Dendritic cell treated with granulocyte-macrophage colony-stimulating factor and Interleukin-4, amounts not matched to agents 40 ng/mL and 50 ng/mL, for 4 days (primary cell): Measurements from ENCODE around the gene LRRK1.
A peak's percentile ranks its signal among the peaks of the same experiment; 100 is the strongest.

Experiments
- H3K27ac Mint-ChIP-seq: one replicate; pipeline ENCODE4 v1.8.0; 2022; ENCODE audit warnings: mild to moderate bottlenecking, mixed read lengths
- H3K27me3 Mint-ChIP-seq: one replicate; pipeline ENCODE4 v1.8.0; 2022; ENCODE audit warnings: mild to moderate bottlenecking, mixed read lengths
- H3K36me3 Mint-ChIP-seq: one replicate; pipeline ENCODE4 v1.8.0; 2022; ENCODE audit warnings: low read depth, mixed read lengths
- H3K4me1 Mint-ChIP-seq: one replicate; pipeline ENCODE4 v1.8.0; 2022; ENCODE audit warnings: low read depth, mixed read lengths
- H3K4me3 Mint-ChIP-seq: one replicate; pipeline ENCODE4 v1.8.0; 2022; ENCODE audit warnings: mild to moderate bottlenecking, moderate library complexity, mixed read lengths
- H3K9me3 Mint-ChIP-seq: one replicate; pipeline ENCODE4 v1.8.0; 2022; ENCODE audit warnings: mixed read lengths
- intact Hi-C: fragments of 100-400 bp; cut with micrococcal nuclease; formaldehyde crosslinking; loops from one replicate; pipeline ENCODE4 v1.15.0; 2022

Gene LRRK1

DNA sequence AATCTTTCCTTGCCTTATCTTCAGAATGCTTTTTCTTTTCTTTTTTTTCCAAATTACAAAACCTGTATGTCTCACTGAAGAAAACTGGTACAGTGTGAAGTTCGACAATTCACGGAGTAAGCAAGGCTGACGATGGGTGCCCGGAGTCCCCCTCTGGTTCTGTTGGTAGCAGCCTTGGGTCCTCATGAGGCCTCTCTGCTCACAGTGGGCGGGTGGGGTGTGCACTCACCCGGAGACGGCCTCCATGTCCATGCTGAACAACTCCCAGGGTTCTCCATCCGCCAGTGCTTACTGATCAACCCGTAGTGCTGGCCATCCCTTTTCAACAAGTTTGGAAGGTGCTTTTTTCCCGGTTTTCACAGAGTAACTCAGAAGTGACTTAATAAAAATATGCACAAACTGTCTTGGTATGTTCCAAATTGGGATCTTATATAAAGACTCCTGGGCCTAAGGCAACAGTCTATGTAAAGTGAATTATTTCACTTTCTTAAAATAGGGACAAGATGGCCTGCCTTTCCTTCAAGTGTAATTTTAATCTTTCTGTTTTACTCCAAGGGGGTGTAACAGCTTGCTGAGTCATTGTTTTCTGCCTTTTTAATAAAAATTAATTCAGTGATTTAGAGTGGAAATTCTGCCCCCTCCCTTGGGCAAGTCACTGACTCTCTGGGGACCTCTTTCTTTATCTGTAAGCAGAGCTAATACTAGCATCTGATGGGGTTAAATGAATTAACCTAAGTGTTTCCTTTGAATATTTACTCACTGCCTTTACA is 23.7 kb downstream of the LRRK1 start:
- H3K27ac Mint-ChIP-seq: peak overlapping the region; percentile 76
- no peaks in the 10 kb centered on the region for H3K9me3 Mint-ChIP-seq
- no peak overlapping the region for H3K4me3 Mint-ChIP-seq
- H3K36me3 Mint-ChIP-seq: peaks cover 15% of the 10 kb centered on the region
- intact Hi-C loops: no loop called here
- no peaks in the 10 kb centered on the region for H3K27me3 Mint-ChIP-seq
- peaks cover 24% of the 10 kb centered on the region for H3K4me1 Mint-ChIP-seq

DNA sequence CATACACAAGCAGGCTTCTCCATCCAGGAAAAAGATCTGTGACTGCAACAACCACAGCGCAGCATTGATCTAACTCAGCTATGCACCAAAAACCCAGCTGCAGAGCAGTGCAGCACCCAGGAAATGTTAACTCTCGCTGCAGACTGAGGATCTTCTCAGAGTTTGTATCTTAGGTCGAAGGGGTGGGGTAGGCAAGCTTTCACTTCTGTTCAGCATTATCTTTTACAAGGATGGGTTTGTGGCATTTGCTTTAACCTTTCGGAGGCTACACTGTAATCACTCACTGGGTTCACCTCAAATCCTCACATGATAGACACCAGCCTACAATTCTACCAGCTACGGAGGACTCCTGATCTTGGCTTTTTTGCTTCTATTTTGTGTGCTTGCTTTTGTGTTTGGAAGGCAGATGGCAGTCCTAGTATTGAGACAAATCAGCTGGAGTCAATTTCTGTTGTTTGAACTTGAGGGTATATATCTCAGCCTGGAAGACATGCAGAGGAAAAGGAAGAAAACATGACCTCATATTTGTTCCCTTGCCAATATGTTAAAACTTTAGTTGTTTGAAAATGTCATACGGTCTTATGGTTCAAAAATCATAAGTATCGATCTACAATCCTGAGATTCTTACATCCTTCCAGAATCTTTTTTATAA is 25.2 kb downstream of the LRRK1 start:
- peak overlapping the region; percentile 76 for H3K27ac Mint-ChIP-seq
- H3K36me3 Mint-ChIP-seq: peaks cover 21% of the 10 kb centered on the region
- no peaks in the 10 kb centered on the region for H3K9me3 Mint-ChIP-seq
- peaks cover 40% of the 10 kb centered on the region for H3K4me1 Mint-ChIP-seq
- no peaks in the 10 kb centered on the region for H3K27me3 Mint-ChIP-seq
- H3K4me3 Mint-ChIP-seq: no peak overlapping the region
- intact Hi-C loops: no loop called here

DNA sequence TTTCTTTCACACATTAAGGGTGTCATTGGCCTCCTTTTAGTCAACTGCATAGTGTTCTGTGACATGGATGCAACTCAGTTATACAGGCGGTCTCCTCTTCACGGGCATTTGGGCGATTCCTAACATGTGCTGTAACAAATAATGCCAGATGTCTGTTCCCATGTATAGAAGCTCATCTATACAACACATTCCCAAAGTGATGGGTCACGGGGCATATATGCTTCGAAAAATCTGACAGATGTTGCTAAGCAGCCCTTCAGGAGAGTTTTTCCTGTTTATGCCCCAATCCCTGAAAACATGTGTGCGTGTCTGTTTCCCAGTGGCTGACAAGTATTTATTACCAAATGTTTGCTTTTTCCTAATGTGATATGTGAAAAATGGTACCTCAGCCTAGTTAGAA is 25.8 kb downstream of the LRRK1 start:
- intact Hi-C loops: no loop called here
- H3K36me3 Mint-ChIP-seq: peaks cover 21% of the 10 kb centered on the region
- no peaks in the 10 kb centered on the region for H3K27me3 Mint-ChIP-seq
- H3K4me3 Mint-ChIP-seq: no peak overlapping the region
- H3K4me1 Mint-ChIP-seq: peaks cover 46% of the 10 kb centered on the region
- H3K27ac Mint-ChIP-seq: no peak overlapping the region
- no peaks in the 10 kb centered on the region for H3K9me3 Mint-ChIP-seq

DNA sequence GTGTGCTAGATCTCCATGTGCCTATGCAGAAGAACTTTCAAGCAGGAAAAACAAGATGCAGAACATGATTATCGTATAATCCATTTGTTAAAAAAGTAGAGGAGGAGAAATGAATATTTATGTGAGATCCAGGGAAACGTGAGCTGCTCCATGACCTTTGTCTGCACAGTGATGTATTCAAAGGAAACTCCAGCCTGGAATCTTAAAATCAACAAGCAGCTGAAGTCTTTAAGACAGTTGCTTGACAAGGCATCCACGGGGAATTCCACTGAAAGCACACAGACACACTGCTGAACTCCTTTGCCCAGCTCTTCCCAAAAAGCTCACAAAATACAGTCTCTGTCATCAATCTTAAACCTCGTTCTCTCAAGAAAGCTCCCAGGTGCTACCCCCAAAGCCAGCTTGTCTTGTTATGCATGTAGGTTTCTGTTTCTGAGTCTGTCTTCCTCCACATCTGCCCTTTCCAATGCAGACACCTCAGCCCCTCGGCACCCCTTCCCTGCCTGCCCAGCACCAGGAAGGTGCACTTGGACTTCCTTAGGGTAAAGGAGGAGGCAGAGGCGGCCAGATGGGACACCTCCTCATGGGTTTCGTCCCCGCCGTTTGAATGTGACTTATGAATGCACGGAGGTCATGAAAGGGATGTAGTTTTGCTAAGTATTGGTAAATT is 28.7 kb downstream of the LRRK1 start:
- peaks cover 65% of the 10 kb centered on the region for H3K4me1 Mint-ChIP-seq
- no peaks in the 10 kb centered on the region for H3K27me3 Mint-ChIP-seq
- H3K9me3 Mint-ChIP-seq: no peaks in the 10 kb centered on the region
- H3K27ac Mint-ChIP-seq: peak overlapping the region; percentile 79
- no peak overlapping the region for H3K4me3 Mint-ChIP-seq
- intact Hi-C loops: no loop called here
- H3K36me3 Mint-ChIP-seq: peaks cover 29% of the 10 kb centered on the region

DNA sequence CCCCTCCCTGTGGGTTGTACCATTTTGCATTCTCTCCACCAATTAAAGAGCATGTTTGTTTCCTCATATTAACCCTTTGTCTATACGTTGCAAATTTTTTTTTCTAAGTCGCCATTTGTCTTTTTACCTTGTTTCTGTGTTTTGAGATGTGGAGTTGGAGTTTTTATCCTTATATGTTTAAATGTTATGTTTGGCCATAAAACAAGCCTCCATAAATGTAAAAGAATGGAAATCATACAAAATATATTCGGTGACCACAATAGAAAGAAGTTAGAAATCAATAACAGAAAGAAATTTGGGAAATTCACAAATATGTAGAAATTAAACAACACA is 29.2 kb downstream of the LRRK1 start:
- H3K9me3 Mint-ChIP-seq: no peaks in the 10 kb centered on the region
- peaks cover 29% of the 10 kb centered on the region for H3K36me3 Mint-ChIP-seq
- peak overlapping the region; percentile 56 for H3K4me3 Mint-ChIP-seq
- H3K4me1 Mint-ChIP-seq: peaks cover 62% of the 10 kb centered on the region
- intact Hi-C loops: no loop called here
- peak overlapping the region; percentile 79 for H3K27ac Mint-ChIP-seq
- H3K27me3 Mint-ChIP-seq: no peaks in the 10 kb centered on the region

DNA sequence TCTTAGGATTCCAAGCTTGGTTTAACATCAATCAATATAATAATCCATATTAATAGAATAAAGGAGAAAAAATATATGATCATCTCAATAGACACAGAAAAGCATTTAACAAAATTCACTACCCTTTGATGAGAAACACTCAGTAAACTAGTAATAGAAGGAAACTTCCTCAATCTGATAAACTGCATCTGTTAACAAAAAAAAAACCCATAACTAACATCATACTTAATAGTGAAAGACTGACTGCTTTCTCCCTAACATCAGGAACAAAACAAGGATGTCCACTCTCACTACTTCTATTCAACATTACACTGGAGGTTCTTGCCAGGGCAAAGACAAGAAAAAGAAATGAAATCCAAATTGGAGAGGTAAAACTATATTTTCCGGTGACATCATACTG is 30.5 kb downstream of the LRRK1 start:
- Mint-ChIP-seq H3K9me3 (no peaks in the 10 kb centered on the region), H3K36me3 (peaks cover 36% of the 10 kb centered on the region), H3K4me3 (no peak overlapping the region), H3K27ac (peak overlapping the region; percentile 79), H3K4me1 (peaks cover 55% of the 10 kb centered on the region), H3K27me3 (no peaks in the 10 kb centered on the region)
- intact Hi-C loops: no loop called here

GRCh38 chr15:100951965-100952364 is 32.8 kb downstream of the LRRK1 start:
- Mint-ChIP-seq H3K27ac (no peak overlapping the region), H3K4me3 (no peak overlapping the region), H3K9me3 (no peaks in the 10 kb centered on the region), H3K27me3 (no peaks in the 10 kb centered on the region), H3K36me3 (peaks cover 32% of the 10 kb centered on the region), H3K4me1 (peaks cover 58% of the 10 kb centered on the region)
- intact Hi-C loops: no loop called here

DNA sequence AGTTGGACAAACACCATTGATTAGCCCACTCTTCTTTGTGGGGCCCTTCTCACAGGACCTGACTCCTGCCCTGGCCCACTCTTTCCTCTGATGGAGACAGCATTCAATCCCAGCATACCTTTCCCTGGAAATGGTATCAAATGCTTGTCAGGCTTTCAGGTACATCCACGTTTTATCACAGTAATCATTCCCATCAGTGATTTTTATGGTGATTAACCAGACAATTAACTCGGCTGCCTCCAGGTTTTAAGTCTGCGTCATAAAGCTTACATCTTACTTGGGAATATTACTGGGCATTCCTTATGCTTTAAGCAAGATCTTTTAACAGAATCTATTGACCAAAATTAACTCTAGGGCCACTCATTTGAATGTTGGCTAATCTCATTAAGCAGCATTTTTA is 33.4 kb downstream of the LRRK1 start:
- Mint-ChIP-seq H3K27ac (no peak overlapping the region), H3K4me3 (no peak overlapping the region), H3K4me1 (peaks cover 60% of the 10 kb centered on the region), H3K9me3 (no peaks in the 10 kb centered on the region), H3K36me3 (peaks cover 30% of the 10 kb centered on the region), H3K27me3 (no peaks in the 10 kb centered on the region)
- intact Hi-C loops: no loop called here

- intact Hi-C loops: loop anchor here (5.0 kb wide), 1 partner anchor 41 kb away; the partner anchor contains the start of gene LRRK1
- Mint-ChIP-seq H3K9me3 (no peaks in the 10 kb centered on the region), H3K27me3 (no peaks in the 10 kb centered on the region), H3K36me3 (peaks cover 26% of the 10 kb centered on the region), H3K4me3 (peak overlapping the region; percentile 51), H3K27ac (peak overlapping the region; percentile 76), H3K4me1 (peaks cover 57% of the 10 kb centered on the region)
Measured at GRCh38 chr15:100958326-100959065, 39.3 kb downstream of the LRRK1 start.

- Mint-ChIP-seq H3K4me1 (peaks cover 54% of the 10 kb centered on the region), H3K36me3 (peaks cover 26% of the 10 kb centered on the region), H3K9me3 (no peaks in the 10 kb centered on the region), H3K4me3 (peak overlapping the region; percentile 51), H3K27me3 (no peaks in the 10 kb centered on the region), H3K27ac (peak overlapping the region; percentile 76)
- intact Hi-C loops: loop anchor here (5.0 kb wide), 1 partner anchor 42 kb away; the partner anchor contains the start of gene LRRK1
Measured at GRCh38 chr15:100959066-100960050, 40.2 kb downstream of the LRRK1 start.

GRCh38 chr15:100966997-100967396 is 47.8 kb downstream of the LRRK1 start:
- no peak overlapping the region for H3K27ac Mint-ChIP-seq
- no peaks in the 10 kb centered on the region for H3K9me3 Mint-ChIP-seq
- intact Hi-C loops: no loop called here
- H3K27me3 Mint-ChIP-seq: peaks cover 11% of the 10 kb centered on the region
- H3K36me3 Mint-ChIP-seq: peaks cover 73% of the 10 kb centered on the region
- no peak overlapping the region for H3K4me3 Mint-ChIP-seq
- peaks cover 20% of the 10 kb centered on the region for H3K4me1 Mint-ChIP-seq

GRCh38 chr15:100968050-100968966 is 49.2 kb downstream of the LRRK1 start:
- no peak overlapping the region for H3K27ac Mint-ChIP-seq
- H3K27me3 Mint-ChIP-seq: peaks cover 24% of the 10 kb centered on the region
- intact Hi-C loops: no loop called here
- H3K4me1 Mint-ChIP-seq: peaks cover 29% of the 10 kb centered on the region
- peaks cover 78% of the 10 kb centered on the region for H3K36me3 Mint-ChIP-seq
- H3K9me3 Mint-ChIP-seq: no peaks in the 10 kb centered on the region
- no peak overlapping the region for H3K4me3 Mint-ChIP-seq
